ENCODE data around the gene NFATC2. TPM values are rescaled to one million over a fixed set of nuclear protein-coding genes. Genes with fewer than 3 reads are reported as not detected.

NFATC2 gene
- total RNA-seq, 1 experiment from 2014 or later = 0.61 TPM

- Histone ChIP-seq H3K23me2 (ENCODE audit: insufficient read length, low read depth, low read length, poor library complexity, severe bottlenecking) (no peaks in the 10 kb centered on the region), H3K4me2 (ENCODE audit: insufficient read depth, insufficient read length, low read length) (no peak overlapping the region), H3K9me3 (ENCODE audit: control insufficient read depth, low read depth, low read length) (no peaks in the 10 kb centered on the region), H3K79me1 (ENCODE audit: insufficient read depth, low read depth, low read length, poor library complexity, severe bottlenecking) (no peaks in the 10 kb centered on the region), H3K9ac (ENCODE audit: extremely low read depth, insufficient read length, low read length) (no peak overlapping the region), H4K8ac (replicated peaks; ENCODE audit: insufficient read length, low read depth, low read length) (no peak overlapping the region), H4K20me1 (ENCODE audit: control insufficient read depth, insufficient read depth, insufficient read length) (no peaks in the 10 kb centered on the region), H2BK20ac (ENCODE audit: low read depth, low read length, poor library complexity, severe bottlenecking) (no peak overlapping the region), H3K14ac (ENCODE audit: insufficient read depth, low read length) (no peak overlapping the region), H3K18ac (ENCODE audit: insufficient read length, low read depth, low read length) (no peak overlapping the region), H2BK5ac (ENCODE audit: insufficient read length, low read length) (no peak overlapping the region), H3K4me1 (ENCODE audit: insufficient read depth, low read length) (no peaks in the 10 kb centered on the region), H3K27me3 (ENCODE audit: insufficient read depth, low read length) (no peaks in the 10 kb centered on the region), H4K5ac (ENCODE audit: insufficient read length, low read depth, low read length) (no peak overlapping the region), H2BK120ac (ENCODE audit: low read depth, low read length, poor library complexity, severe bottlenecking) (no peak overlapping the region), H3T11ph (ENCODE audit: low read length) (no peak overlapping the region), H2AK5ac (ENCODE audit: insufficient read length, low read length) (no peak overlapping the region), H3K4ac (ENCODE audit: low read depth, low read length) (no peak overlapping the region), H3K79me2 (ENCODE audit: insufficient read depth, low read length) (no peaks in the 10 kb centered on the region), H2BK12ac (ENCODE audit: insufficient read length, low read depth, low read length) (no peak overlapping the region), H3K27ac (ENCODE audit: insufficient read length, low read depth, low read length) (no peak overlapping the region), H2AFZ (ENCODE audit: low read length) (no peak overlapping the region), H4K91ac (ENCODE audit: insufficient read length, low read depth, low read length) (no peak overlapping the region), H2BK15ac (ENCODE audit: low read depth, low read length) (no peak overlapping the region), H3K56ac (ENCODE audit: insufficient read length, low read depth, low read length) (no peak overlapping the region), H3K23ac (ENCODE audit: insufficient read length, low read depth, low read length) (no peak overlapping the region)
- no peak overlapping the region for H3K4me3 Mint-ChIP-seq
- no CpG with 5 or more reads among the region's 2 CpGs for WGBS (ENCODE audit: extremely low coverage, insufficient read length, low lambda C conversion rate)
- peaks cover 15% of the 10 kb centered on the region for H3K27me3 Mint-ChIP-seq (ENCODE audit: low read depth)
- no peak overlapping the region; a peak in 1 of 7 replicates for H3K27ac Mint-ChIP-seq
- H3K4me1 Mint-ChIP-seq = no peaks in the 10 kb centered on the region; a peak in 1 of 4 replicates
- no peaks in the 10 kb centered on the region for H3K9me3 Mint-ChIP-seq
- DNase-seq = no peak
- TF ChIP-seq, protein P1, sequence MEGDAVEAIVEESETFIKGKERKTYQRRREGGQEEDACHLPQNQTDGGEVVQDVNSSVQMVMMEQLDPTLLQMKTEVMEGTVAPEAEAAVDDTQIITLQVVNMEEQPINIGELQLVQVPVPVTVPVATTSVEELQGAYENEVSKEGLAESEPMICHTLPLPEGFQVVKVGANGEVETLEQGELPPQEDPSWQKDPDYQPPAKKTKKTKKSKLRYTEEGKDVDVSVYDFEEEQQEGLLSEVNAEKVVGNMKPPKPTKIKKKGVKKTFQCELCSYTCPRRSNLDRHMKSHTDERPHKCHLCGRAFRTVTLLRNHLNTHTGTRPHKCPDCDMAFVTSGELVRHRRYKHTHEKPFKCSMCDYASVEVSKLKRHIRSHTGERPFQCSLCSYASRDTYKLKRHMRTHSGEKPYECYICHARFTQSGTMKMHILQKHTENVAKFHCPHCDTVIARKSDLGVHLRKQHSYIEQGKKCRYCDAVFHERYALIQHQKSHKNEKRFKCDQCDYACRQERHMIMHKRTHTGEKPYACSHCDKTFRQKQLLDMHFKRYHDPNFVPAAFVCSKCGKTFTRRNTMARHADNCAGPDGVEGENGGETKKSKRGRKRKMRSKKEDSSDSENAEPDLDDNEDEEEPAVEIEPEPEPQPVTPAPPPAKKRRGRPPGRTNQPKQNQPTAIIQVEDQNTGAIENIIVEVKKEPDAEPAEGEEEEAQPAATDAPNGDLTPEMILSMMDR (conservative IDR thresholded peaks at IDR 0.05) = no peak
- no peaks in the 10 kb centered on the region for H3K36me3 Mint-ChIP-seq (ENCODE audit: insufficient read depth in 1 of 3, low read depth in 3 of 3)
These were observed 6.8 kb downstream of the NFATC2 start for GRCh38 chr20:51535674-51536073.
